ENCODE data around the gene PCDHA4.
"Not testable (repeated sequence)": the region's sequence is repeated elsewhere in the genome, so short reads cannot be mapped to it uniquely, and the experiment has no call there.

Gene PCDHA4

DNA sequence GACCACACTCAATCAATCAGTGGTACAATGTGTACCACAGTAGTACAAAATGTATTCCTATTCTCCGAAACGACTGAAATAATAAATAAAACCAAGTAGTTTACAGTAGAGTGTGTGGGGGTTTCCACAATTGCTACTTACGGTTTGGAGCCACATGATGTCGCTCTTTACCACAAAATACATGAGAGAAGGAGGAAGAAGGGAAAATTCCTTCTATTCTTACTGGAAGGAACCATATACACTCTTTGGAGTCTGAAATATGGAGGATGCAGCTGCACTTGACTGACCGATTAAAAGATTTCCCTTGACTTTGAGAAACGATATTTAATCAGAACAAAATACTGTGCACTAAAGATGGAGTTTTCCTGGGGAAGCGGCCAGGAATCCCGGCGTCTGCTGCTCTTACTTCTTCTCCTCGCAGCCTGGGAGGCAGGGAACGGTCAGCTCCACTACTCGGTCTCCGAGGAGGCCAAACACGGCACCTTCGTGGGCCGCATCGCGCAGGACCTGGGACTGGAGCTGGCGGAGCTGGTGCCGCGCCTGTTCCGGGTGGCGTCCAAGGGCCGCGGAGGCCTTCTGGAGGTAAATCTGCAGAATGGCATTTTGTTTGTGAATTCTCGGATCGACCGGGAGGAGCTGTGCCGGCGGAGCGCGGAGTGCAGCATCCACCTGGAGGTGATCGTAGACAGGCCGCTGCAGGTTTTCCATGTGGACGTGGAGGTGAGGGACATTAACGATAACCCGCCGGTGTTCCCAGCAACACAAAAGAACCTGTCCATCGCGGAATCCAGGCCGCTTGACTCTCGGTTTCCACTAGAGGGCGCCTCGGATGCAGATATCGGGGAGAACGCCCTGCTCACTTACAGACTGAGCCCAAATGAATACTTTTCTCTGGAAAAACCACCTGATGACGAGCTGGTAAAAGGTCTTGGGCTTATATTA is at the start of gene PCDHA4:
PCDHA4 (plus strand) TSS at position 235 of the 942 bp plus-strand sequence.
- no peak for DNase-seq

DNA sequence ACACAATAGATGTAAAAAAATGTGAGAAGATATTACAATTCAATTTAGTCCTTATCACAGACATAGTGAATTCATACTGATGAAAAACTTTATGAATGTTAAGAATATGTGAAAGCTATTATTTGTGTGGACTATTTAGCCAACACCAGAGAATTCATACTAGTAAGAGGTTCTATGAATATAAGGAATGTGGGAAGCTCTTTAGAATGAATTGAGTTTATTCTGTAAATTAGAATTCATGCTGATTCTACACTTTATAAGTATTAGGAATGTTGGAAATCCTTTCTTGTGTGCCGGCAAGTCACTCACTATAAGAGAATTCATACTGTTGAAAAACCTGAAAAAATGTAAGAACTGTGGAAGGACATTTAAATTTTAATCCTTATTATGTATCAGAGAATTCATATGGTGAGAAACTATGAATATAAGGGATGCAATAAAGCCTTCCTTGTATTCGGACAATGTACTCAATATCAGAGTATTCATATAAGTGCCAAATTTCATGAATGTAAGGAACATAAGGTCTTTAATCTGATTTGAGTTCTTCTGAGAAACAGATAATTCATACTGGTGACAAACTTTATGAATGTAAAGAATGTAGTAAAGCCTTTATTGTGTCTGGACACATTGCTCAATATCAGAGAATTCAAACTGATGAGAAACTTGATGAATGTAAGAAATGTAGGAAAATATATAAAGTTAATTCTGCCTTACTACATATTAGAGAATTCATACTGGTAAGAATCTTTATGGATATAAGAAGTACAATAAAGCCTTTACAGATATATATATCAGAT is 42.5 kb upstream of the PCDHA4 start:
- no peak for DNase-seq

DNA sequence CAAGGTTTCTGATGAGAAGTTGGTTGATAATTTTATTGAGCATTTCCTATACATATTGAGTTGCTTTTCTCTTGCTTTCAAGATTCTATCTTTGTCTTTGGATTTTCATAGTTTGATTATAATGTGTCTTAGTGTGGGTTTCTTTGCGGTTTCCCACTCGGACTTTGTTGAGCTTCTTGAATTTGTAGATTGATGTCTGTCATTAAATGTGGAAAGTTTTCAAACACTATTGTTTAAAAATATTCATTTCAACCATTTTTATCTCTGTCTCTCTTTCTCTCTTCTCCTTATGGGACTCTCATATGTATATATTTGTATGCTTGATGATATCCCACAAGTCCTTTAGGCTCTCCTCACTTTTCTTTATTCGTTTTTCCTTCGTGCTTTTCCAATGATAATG is 39.4 kb upstream of the PCDHA4 start:
- no peak for DNase-seq

DNA sequence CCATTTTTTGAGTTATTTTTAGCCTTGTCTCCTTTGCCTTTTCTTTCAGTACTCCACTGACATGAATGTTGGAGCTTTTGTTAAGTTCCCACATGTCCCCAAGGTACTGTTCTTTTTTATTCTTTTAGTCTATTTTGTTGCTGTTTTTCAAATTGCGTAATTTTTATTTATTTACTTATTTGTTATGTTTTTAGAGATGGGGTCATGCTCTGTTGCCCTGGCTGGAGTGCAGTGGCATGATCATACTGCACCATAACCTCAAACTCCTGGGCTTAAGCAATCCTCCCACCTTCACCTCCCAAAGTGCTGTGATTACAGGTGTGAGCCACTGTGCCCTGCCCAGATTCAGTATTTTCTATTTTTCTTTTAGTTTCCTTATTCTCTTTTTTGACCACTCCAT is 26.4 kb upstream of the PCDHA4 start:
- no peak for DNase-seq

DNA sequence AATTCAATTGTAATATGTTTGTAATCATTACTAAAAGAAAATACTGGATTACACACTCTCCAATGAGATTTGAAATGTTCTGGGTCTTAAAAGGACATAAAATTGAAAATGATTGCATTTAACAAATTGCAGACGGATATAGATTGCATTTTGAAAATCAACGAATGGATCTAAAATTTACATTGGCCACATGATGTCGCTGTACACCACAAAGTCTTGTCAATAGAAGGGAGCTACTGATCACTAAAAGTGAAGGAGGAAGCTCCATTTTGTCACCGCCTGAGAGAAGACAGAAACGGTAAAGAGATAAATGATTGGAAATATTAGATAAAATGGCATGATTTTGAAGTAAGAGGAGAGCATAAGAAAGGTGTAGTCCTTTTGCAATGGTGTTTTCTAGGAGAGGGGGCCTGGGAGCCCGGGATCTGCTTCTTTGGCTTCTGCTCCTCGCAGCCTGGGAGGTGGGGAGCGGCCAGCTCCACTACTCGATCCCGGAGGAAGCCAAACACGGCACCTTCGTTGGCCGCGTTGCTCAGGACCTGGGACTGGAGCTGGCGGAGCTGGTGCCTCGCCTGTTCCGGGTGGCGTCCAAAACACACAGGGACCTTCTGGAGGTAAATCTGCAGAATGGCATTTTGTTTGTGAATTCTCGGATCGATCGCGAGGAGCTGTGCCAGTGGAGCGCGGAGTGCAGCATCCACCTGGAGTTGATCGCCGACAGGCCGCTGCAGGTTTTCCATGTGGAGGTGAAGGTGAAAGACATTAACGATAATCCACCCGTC is 20.8 kb upstream of the PCDHA4 start, which contains the start of gene PCDHA1:
PCDHA1 (plus strand) TSS at position 236 of the 782 bp plus-strand sequence.
- no peak for DNase-seq

DNA sequence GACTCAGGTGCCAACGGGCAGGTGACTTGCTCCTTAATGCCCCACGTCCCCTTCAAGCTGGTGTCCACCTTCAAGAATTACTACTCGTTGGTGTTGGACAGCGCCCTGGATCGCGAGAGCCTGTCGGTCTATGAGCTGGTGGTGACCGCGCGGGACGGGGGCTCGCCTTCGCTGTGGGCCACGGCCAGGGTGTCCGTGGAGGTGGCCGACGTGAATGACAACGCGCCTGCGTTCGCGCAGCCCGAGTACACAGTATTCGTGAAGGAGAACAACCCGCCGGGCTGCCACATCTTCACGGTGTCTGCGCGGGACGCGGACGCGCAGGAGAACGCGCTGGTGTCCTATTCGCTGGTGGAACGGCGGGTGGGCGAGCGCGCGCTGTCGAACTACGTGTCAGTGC is 19.4 kb upstream of the PCDHA4 start:
- not testable (repeated sequence) for DNase-seq

DNA sequence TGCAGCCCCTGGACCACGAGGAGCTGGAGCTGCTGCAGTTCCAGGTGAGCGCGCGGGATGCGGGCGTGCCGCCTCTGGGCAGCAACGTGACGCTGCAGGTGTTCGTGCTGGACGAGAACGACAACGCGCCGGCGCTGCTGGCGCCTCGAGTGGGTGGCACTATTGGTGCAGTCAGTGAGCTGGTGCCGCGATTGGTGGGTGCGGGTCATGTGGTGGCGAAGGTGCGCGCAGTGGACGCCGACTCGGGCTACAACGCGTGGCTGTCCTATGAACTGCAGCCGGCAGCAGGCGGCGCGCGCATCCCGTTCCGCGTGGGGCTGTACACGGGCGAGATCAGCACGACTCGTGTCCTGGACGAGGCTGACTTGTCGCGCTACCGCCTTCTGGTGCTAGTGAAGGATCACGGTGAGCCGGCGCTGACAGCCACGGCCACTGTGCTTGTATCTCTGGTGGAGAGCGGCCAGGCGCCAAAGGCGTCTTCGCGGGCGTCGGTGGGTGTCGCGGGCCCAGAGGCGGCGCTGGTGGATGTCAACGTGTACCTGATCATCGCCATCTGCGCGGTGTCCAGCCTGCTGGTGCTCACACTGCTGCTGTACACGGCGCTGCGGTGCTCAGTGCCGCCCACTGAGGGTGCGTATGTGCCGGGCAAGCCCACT is 18.9 kb upstream of the PCDHA4 start:
- DNase-seq = not testable (repeated sequence)

DNA sequence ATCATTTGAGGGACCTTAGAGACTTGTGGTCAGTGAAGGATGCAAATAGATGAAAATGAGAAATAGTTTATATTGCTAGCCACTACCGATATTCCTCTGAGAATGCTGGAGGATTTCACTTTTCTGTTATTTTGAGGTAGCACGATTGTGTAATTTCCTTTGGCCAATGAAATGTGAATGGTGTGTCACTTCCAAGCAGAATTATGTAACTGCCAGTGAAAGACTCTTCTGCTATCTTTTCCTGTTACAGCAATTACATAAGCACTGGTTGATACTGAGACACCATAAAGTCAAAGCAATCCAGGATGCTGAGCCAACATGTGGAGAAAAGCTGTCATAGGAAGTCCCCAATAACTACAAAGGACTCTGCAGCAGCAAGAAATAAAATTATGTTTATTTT is 15.8 kb upstream of the PCDHA4 start:
- no peak for DNase-seq

DNA sequence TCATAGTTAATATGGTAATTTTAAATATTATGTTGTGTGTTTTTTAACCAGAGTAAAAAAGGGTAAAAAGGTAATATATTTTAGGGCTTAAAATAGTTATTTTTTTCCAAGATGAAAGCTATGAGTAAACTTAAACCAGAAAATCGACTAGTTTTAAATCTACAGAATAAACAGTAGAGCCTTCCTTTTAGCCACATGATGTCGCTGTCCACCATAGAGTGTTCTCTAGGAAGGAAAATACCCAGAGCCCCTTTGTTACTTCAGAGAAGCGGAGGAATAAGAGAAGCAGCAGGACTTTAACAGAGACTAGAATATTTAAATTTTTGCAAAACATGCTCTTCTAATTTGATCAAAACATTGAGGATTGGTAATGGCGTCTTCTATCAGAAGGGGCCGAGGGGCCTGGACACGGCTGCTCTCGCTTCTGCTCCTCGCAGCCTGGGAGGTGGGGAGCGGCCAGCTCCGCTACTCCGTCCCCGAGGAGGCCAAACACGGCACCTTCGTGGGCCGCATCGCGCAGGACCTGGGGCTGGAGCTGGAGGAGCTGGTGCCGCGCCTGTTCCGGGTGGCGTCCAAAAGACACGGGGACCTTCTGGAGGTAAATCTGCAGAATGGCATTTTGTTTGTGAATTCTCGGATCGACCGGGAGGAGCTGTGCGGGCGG is 12.1 kb upstream of the PCDHA4 start, which contains the start of gene PCDHA2:
PCDHA2 (plus strand) TSS at position 258 of the 664 bp plus-strand sequence.
- DNase-seq = no peak

DNA sequence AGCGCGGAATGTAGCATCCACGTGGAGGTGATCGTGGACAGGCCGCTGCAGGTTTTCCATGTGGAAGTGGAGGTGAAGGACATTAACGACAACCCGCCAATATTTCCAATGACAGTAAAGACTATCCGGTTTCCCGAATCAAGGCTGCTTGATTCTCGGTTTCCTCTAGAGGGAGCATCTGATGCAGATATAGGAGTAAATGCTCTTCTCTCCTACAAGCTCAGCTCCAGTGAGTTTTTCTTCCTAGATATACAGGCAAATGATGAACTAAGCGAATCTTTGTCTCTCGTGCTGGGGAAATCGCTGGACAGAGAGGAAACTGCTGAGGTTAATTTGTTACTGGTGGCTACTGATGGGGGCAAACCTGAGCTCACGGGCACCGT is 11.6 kb upstream of the PCDHA4 start:
- DNase-seq = no peak

DNA sequence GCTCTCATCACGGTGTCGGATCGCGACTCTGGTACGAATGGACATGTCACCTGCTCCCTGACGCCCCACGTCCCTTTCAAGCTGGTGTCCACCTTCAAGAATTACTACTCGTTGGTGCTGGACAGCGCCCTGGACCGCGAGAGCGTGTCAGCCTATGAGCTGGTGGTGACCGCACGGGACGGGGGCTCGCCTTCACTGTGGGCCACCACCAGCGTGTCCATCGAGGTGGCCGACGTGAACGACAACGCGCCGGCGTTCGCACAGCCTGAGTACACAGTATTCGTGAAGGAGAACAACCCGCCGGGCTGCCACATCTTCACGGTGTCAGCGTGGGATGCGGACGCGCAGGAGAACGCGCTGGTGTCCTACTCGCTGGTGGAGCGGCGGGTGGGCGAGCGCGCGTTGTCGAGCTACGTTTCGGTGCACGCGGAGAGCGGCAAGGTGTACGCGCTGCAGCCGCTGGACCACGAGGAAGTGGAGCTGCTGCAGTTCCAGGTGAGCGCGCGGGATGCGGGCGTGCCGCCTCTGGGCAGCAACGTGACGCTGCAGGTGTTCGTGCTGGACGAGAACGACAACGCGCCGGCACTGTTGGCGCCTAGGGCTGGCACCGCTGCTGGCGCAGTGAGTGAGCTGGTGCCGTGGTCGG is 10.7 kb upstream of the PCDHA4 start:
- DNase-seq = not testable (repeated sequence)

DNA sequence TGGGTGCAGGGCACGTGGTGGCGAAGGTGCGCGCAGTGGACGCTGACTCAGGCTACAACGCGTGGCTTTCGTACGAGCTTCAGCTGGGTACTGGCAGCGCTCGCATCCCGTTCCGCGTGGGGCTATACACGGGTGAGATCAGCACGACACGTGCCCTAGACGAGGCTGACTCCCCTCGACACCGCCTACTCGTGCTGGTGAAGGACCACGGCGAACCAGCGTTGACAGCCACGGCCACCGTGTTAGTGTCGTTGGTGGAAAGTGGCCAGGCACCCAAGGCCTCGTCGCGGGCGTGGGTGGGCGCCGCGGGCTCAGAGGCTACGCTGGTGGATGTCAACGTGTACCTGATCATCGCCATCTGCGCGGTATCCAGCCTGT is 10.2 kb upstream of the PCDHA4 start:
- DNase-seq = no peak

DNA sequence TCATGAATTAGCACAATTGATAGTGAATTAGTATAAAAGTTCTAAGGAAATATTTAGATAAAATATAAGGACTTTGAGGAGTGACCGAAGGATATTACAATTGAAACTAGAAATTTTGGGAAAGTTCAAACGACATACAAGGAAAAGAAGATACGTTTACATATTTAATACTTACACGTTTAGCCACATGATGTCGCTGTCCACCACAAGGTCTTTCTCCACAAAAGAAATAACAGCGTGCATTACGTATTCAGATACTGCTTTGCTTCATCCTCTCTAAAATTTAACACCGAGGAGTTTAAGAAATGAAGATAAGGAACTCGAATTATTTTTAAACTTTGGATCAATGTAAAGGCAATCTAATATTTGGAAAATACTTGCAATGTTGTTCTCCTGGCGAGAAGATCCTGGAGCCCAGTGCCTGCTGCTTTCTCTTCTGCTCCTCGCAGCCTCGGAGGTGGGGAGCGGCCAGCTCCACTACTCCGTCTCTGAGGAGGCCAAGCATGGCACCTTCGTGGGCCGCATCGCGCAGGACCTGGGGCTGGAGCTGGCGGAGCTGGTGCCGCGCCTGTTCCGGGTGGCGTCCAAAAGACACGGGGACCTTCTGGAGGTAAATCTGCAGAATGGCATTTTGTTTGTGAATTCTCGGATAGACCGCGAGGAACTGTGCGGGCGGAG is 5.9 kb upstream of the PCDHA4 start, which contains the start of gene PCDHA3:
PCDHA3 (plus strand) TSS at position 242 of the 678 bp plus-strand sequence.
- DNase-seq = peak; percentile 72

DNA sequence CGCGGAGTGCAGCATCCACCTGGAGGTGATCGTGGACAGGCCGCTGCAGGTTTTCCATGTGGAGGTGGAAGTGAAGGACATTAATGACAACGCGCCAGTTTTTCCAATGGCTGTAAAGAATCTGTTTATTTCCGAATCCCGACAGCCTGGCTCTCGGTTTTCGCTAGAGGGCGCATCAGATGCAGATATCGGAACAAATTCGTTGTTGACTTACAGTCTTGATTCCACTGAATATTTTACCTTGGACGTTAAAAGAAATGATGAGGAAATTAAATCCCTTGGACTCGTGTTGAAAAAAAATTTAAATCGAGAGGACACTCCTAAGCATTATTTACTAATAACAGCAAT is 5.4 kb upstream of the PCDHA4 start:
- DNase-seq = peak; percentile 68

DNA sequence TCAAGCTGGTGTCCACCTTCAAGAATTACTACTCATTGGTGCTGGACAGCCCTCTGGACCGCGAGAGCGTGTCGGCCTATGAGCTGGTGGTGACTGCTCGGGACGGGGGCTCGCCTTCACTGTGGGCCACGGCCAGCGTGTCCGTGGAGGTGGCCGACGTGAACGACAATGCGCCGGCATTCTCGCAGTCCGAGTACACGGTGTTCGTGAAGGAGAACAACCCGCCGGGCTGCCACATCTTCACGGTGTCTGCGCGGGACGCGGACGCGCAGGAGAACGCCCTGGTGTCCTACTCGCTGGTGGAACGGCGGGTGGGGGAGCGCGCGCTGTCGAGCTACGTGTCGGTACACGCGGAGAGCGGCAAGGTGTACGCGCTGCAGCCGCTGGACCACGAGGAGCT is 4.5 kb upstream of the PCDHA4 start:
- DNase-seq = not testable (repeated sequence)

DNA sequence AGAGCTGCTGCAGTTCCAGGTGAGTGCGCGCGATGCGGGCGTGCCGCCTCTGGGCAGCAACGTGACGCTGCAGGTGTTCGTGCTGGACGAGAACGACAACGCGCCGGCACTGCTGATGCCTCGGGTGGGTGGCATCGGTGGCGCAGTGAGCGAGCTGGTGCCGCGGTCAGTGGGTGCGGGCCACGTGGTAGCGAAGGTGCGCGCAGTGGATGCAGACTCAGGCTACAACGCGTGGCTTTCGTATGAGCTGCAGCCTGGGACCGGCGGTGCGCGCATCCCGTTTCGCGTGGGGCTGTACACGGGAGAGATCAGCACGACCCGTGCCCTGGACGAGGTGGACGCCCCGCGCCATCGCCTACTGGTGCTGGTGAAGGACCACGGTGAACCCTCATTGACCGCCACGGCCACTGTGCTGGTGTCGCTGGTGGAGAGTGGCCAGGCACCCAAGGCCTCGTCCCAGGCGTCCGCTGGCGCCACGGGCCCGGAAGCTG is 4.0 kb upstream of the PCDHA4 start:
- DNase-seq = no peak

DNA sequence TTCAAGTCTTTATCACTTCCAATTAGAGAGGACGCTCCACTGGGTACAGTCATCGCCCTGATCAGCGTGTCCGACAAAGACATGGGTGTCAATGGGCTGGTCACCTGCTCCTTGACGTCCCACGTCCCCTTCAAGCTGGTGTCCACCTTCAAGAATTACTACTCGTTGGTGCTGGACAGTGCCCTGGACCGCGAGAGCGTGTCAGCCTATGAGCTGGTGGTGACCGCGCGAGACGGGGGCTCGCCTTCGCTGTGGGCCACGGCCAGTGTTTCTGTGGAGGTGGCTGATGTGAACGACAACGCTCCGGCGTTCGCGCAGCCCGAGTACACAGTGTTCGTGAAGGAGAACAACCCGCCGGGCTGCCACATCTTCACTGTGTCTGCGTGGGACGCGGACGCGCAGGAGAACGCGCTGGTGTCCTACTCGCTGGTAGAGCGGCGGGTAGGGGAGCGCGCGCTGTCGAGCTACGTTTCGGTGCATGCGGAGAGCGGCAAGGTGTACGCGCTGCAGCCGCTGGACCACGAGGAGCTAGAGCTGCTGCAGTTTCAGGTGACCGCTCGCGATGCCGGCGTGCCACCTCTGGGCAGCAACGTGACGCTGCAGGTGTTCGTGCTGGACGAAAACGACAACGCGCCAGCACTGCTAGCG is 1.5 kb downstream of the PCDHA4 start:
- not testable (repeated sequence) for DNase-seq

DNA sequence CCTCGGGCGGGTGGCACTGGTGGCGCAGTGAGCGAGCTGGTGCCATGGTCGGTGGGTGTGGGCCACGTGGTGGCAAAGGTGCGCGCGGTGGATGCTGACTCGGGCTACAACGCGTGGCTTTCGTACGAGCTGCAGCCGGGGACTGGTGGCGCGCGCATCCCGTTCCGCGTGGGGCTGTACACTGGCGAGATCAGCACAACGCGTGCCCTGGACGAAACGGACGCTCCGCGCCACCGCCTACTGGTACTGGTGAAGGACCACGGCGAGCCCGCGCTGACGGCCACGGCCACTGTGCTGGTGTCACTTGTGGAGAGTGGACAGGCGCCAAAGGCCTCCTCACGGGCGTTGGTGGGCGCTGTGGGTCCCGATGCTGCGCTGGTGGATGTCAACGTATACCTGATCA is 2.0 kb downstream of the PCDHA4 start:
- DNase-seq = no peak

DNA sequence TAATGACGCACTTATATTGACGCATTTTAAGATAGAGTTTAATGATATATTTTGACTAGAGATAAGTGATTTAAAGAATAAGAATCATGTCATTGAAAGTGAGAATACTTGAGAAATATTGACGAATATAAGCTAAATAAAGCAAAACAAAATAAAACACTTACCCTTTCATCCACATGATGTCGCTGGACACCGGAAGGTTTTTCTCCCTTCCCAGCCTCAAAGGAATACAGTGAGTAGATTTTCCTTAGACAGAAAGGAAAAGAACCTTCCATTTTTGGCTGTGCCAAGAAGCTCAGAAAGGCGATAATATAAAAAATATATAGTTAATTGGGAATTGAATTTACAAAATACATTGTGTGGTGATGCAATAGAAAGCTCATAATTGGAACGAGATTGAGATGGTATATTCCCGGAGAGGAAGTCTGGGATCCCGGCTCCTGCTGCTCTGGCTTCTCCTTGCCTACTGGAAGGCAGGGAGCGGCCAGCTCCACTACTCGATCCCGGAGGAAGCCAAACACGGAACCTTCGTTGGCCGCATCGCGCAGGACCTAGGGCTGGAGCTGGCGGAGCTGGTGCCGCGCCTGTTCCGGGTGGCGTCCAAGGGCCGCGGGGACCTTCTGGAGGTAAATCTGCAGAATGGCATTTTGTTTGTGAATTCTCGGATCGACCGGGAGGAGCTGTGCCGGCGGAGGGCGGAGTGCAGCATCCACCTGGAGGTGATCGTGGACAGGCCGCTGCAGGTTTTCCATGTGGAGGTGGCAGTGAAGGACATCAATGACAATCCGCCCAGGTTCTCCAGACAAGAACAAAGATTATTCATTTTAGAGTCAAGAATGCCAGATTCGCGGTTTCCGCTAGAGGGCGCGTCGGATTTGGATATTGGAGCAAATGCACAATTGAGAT is 14.8 kb downstream of the PCDHA4 start, which contains the start of gene PCDHA5:
PCDHA5 (plus strand) TSS at position 239 of the 906 bp plus-strand sequence.
- DNase-seq = no peak
